ENCODE results near the gene METTL1. TPM values are rescaled to one million over a fixed set of nuclear protein-coding genes. Genes with fewer than 3 reads are reported as not detected.
"Not testable (repeated sequence)": the region's sequence is repeated elsewhere in the genome, so short reads cannot be mapped to it uniquely, and the experiment has no call there.

The METTL1 gene
- total RNA-seq, 1 experiment from 2014 or later = 8.1 TPM

- no peak for DNase-seq (ENCODE audit: low spot score)
Observed at GRCh38 chr12:57797933-57798332, 26.0 kb upstream of the METTL1 start.

GRCh38 chr12:57796996-57797395 is 25.1 kb upstream of the METTL1 start:
- no peak for DNase-seq (ENCODE audit: low spot score)

GRCh38 chr12:57795354-57795753 is 23.4 kb upstream of the METTL1 start:
- no peak for DNase-seq (ENCODE audit: low spot score)

- DNase-seq (ENCODE audit: low spot score) = no peak
Observed at GRCh38 chr12:57793920-57794319, 22.0 kb upstream of the METTL1 start.

DNA sequence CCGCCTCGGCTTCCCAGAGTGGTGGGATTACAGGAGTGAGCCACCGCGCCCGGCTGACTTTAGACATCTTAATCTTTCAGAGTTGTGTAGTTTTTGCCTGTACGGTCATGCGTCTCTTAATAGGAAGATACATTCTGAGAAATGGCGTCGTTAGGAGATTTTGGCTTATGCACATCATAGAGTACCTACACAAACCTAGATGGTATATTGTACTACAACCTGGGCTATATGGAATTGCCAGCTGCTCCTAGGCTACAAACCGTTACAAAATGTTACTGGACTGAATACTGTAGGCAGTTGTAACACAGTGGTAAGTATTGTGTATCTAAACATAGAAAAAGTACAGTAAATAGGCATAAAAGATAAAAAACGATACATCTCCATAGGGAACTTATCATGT is 12.0 kb upstream of the METTL1 start:
- no peak for DNase-seq (ENCODE audit: low spot score)

- DNase-seq (ENCODE audit: low spot score) = no peak
Observed at GRCh38 chr12:57783466-57783801, 11.5 kb upstream of the METTL1 start.

DNA sequence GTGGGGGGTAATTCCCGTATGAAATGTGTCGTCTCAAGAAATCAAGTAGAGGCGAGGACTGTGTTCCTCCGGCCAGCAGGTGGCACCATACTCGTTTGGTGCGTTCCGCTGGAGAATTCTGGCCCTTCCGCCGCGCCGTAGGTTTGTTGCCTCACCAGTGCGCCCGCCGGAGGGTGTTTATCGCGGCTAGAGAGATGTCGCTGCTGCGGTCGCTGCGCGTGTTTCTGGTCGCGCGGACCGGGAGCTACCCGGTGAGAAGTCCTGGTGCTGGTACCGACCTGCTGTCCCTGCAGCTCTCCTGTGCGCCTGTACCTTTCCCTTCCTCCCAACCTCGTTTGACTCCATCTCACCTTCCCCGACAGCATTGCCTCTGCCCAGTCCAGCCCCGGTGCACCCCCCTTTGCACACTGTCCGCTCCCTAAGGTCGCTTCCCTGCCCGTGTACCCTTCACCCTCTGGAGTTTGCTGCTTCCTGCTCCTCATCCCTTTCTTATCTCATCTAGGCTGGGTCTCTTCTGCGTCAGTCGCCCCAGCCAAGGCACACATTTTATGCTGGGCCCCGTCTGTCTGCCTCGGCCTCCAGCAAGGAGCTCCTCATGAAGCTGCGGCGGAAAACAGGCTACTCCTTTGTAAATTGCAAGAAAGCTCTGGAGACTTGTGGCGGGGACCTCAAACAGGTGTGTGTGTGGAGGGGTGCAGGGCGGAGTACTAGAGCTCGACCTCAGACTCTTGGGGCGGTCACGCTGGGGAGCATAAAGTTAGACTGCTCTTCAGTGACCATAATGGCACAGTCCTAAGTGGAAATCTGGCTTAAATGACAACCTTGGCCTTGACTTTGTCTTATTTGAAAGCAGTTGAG is 10.9 kb upstream of the METTL1 start, which contains the start of gene TSFM:
TSFM (plus strand) TSS at position 180 of the 858 bp plus-strand sequence; CDS start at position 195, 15 bp downstream.
- peak; percentile 89 for DNase-seq (ENCODE audit: low spot score)

GRCh38 chr12:57782243-57782607 is 10.3 kb upstream of the METTL1 start:
- DNase-seq (ENCODE audit: low spot score) = no peak

DNA sequence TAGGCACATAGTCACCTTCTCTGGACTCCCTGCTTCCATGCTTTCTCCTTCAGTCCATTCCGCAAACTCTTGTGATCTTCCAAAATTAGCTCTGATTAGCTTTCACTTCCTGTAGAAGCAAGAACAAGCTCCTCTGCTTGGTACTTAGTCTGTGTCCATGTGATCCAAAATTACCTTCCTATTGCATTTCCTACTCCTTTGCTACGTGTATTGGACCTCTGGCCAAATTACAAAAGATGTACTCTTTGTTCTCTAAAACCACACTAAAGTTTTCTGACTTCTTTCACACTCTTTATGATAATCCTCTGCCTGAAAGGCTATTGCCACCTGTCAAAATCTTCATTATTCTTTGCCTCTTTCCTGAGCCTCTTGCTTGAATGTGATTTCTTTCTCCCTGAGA is 9.9 kb upstream of the METTL1 start:
- DNase-seq (ENCODE audit: low spot score) = no peak

GRCh38 chr12:57781244-57781643 is 9.3 kb upstream of the METTL1 start:
- no peak for DNase-seq (ENCODE audit: low spot score)

GRCh38 chr12:57780284-57780897 is 8.5 kb upstream of the METTL1 start:
- DNase-seq (ENCODE audit: low spot score) = no peak

- no peak for DNase-seq (ENCODE audit: low spot score)
Observed at GRCh38 chr12:57779736-57780135, 7.8 kb upstream of the METTL1 start.

- DNase-seq (ENCODE audit: low spot score) = no peak
Observed at GRCh38 chr12:57777911-57778310, 6.0 kb upstream of the METTL1 start.

DNA sequence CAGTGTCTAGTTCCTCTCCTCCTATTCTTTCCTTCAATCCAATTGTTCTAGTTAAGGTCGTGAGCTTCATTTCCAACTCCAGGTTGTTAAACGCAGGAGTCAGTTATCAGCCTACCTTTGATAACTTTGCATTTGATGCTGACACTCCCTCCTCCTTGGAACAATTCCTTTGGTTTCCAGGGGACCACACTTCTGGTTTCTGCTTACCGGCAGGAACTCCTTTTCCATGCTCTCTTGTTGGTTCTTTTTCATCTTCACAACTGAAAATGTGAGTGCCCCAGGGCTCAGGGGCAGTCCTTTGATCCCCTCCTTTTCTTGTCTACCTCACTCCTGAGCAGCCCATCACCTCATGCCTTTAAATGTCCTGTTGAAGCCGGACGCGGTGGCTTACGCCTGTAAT is 5.5 kb upstream of the METTL1 start:
- DNase-seq (ENCODE audit: low spot score) = no peak

DNA sequence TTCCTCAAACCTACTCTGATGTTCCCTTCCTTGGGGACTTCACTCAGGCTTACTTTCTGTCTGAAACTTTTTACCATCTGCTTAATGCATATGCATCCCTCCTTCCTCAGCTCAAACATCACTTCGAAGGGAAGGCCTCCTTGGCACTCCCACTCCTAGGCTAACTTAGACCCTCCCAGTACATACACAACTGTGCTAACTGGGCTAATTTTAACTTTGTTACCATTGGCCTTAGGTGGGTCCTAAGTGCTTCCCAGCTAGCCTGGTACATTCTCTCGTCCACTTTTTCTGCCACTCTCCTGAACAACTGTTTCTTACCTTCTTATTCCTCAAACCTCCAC is 4.3 kb upstream of the METTL1 start:
- no peak for DNase-seq (ENCODE audit: low spot score)

DNA sequence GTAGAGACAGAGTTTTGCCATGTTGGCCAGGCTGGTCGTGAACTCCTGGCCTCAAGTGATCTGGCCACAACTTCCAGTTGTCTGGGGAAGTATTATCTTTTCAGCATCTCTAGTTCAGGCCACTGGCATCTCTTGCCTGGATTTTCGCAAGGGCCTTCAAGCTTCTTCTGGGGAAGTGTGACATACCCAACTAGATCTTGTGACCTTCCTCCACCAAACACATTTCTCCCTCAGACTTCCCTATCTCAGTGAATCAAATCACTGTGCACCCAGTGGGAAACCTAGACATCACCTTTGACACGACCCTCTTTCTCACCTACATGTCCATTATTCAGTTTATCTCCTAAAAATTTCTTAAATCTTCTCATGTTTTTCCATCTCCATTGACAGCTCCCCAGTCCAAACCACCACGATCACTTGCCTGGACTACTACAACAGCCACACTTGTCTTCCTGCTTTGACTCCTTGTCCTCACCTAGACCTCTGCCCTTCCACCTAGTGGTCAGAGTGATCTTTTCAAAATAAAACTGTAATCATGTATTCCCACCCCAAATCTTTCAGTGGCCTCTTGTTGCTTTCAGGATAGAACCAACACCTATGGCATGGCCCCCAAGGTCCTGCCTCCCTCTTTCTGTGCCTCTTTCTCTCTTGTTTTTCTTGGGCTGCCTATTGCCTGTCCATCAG is 3.8 kb upstream of the METTL1 start:
- DNase-seq (ENCODE audit: low spot score) = no peak

GRCh38 chr12:57775044-57775443 is 3.1 kb upstream of the METTL1 start:
- no peak for DNase-seq (ENCODE audit: low spot score)

DNA sequence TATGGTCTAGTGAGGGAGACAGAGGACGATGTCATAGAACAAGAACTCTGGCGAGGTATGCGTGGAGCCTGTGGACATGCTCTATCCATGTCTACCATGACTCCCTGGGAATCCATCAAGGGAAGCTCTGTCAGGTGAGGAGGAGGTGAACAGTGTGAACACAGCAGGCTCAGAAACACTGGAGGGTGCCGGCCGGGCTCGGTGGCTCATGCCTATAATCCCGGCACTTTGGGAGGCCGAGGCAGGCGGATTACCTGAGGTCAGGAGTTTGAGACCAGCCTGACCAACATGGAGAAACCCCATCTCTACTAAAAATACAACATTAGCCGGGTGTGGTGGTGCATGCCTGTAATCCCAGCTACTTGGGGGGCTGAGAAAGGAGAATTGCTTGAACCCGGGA is 2.7 kb upstream of the METTL1 start:
- DNase-seq (ENCODE audit: low spot score) = not testable (repeated sequence)

DNA sequence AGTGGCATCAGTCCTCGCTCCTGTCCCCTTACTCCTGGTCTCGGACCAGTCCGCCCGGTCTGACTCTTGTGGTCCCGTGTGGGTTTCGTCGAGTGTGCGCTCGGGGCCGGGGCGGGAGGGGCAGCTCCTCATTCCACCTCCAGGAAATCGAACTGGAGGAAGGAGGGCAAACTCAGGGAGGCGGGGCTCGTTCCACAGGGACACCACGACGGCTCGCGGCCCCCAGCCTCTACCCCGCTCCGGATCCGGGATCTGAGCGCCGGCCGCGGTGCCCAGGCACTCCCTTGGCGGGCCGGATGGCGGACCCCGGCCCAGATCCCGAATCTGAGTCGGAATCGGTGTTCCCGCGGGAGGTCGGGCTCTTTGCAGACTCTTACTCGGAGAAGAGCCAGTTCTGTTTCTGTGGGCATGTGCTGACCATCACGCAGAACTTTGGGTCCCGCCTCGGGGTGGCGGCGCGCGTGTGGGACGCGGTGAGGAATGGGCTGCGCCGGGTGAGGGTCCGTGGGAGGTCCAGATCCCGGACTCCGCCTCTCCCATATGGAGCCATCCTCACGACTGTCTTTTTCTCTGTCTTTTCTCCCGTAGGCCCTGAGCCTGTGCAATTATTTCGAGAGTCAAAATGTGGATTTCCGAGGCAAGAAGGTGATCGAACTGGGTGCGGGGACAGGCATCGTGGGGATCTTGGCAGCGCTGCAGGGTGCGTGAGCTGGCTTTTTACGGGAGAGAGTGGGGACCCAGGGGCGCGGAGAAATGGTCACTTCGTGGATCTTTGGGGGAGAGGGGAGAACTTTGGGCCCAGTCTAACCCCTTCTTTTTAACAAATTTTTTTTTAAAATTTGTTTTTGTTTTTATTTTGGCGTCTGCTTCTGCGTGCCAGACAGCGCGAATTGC is 771 bp upstream of the METTL1 start, which contains the start of gene EEF1AKMT3:
EEF1AKMT3 (plus strand) TSS at position 186 of the 894 bp plus-strand sequence; CDS start at position 297, 111 bp downstream.
- no peak for DNase-seq (ENCODE audit: low spot score)

DNA sequence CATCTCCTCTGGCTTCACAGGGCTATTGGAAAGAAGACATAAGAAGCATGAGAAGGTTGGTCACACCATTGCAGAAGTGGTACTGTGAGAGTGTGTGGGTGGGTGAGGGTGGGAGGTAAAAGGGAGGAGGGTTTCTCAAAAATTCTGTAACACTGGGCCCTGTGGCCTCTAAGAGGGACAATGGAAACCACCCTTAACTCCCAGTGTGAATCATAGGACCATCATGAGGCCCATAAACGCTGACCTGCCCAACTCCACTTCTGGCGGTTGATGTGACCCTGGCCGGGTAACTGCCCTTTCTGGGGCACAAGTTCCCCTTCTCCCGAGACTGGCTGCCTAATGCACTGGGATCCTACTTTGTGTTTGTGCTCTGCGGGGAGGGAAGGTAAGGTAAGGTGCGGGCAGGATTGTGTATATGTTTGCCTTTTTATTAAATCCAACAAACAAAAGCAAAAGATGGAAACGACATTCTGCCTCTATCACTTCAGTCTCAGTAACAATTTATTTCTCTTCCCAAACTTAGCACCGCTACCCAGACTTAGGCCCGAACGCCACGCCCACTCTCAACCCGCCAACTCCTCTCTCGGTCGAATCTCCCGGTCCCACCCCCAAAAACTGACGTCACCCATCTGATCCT is 551 bp downstream of the METTL1 start:
- peak; percentile 88 for DNase-seq (ENCODE audit: low spot score)

GRCh38 chr12:57770734-57771133 is 1.2 kb downstream of the METTL1 start:
- DNase-seq (ENCODE audit: low spot score) = no peak

Data from H4 (cell line).